HepG2 (cell line): Measurements from ENCODE around the gene LIME1. TPM values are rescaled to one million over a fixed set of nuclear protein-coding genes. Genes with fewer than 3 reads are reported as not detected.
A peak's percentile ranks its signal among the peaks of the same experiment; 100 is the strongest.

Experiments used
- AKAP8 ChIP-seq: sonication (generic); formaldehyde crosslinking; IDR thresholded peaks from 2 replicates; pipeline ENCODE4 v1.5.1; 2020; ENCODE audit warnings: mild to moderate bottlenecking, missing genetic modification reagents
- CREM ChIP-seq, 2 experiments: sonication (generic) in 1 of 2; formaldehyde crosslinking in 1 of 2; IDR thresholded peaks; 2 replicates each; pipeline versions ENCODE4 v1.4.0 to v1.6.1; 2016 to 2020; ENCODE audit warnings: antibody characterized with exemption in 1 of 2, mild to moderate bottlenecking in 1 of 2, missing genetic modification reagents in 1 of 2
- GRHL1 ChIP-seq: sonication (generic); formaldehyde crosslinking; conservative IDR thresholded peaks from 2 replicates; pipeline ENCODE4 v1.8.0; 2022; ENCODE audit warnings: missing genetic modification reagents
- KAT7 ChIP-seq: IDR thresholded peaks from 2 replicates; pipeline ENCODE4 v1.6.1; 2018; ENCODE audit warnings: borderline replicate concordance, missing compliant biosample characterization
- NCOA5 ChIP-seq: sonication (generic); formaldehyde crosslinking; IDR thresholded peaks from 2 replicates; pipeline ENCODE4 v1.4.0; 2020; ENCODE audit warnings: missing genetic modification reagents
- PLSCR1 ChIP-seq: sonication (generic); formaldehyde crosslinking; IDR thresholded peaks from 2 replicates; pipeline ENCODE4 v1.5.0; 2020; ENCODE audit warnings: missing genetic modification reagents, mild to moderate bottlenecking, borderline replicate concordance
- SIX1 ChIP-seq: sonication (generic); formaldehyde crosslinking; IDR thresholded peaks from 2 replicates; pipeline ENCODE4 v1.4.0; 2020; ENCODE audit warnings: missing genetic modification reagents, borderline replicate concordance
- SKIL ChIP-seq: sonication (generic); formaldehyde crosslinking; IDR thresholded peaks from 2 replicates; pipeline ENCODE4 v1.8.0; 2022; ENCODE audit warnings: missing genetic modification reagents, mild to moderate bottlenecking, moderate library complexity, borderline replicate concordance
- TOE1 ChIP-seq: sonication (generic); formaldehyde crosslinking; IDR thresholded peaks from 2 replicates; pipeline ENCODE4 v1.4.0; 2020; ENCODE audit warnings: mild to moderate bottlenecking, missing genetic modification reagents
- TRIM22 ChIP-seq: fragments of 450-650 bp; IDR thresholded peaks from 2 replicates; pipeline ENCODE4 v1.6.1; 2017
- XBP1 ChIP-seq: sonication (generic); formaldehyde crosslinking; IDR thresholded peaks from 2 replicates; pipeline ENCODE4 v1.5.0; 2020; ENCODE audit warnings: missing genetic modification reagents
- ZNF136 ChIP-seq: sonication (generic); formaldehyde crosslinking; IDR thresholded peaks from 2 replicates; pipeline ENCODE4 v1.8.1; 2022; ENCODE audit warnings: low read depth, mild to moderate bottlenecking, moderate library complexity, missing genetic modification reagents
- ZNF317 ChIP-seq: sonication (generic); formaldehyde crosslinking; IDR thresholded peaks from 2 replicates; pipeline ENCODE4 v1.5.0; 2020; ENCODE audit warnings: mild to moderate bottlenecking, missing genetic modification reagents
- ZNF34 ChIP-seq: sonication (generic); formaldehyde crosslinking; IDR thresholded peaks from 2 replicates; pipeline ENCODE4 v1.4.0; 2020; ENCODE audit warnings: mild to moderate bottlenecking, missing genetic modification reagents, borderline replicate concordance
- ZNF530 ChIP-seq: sonication (generic); formaldehyde crosslinking; IDR thresholded peaks from 2 replicates; pipeline ENCODE4 v1.5.0; 2020; ENCODE audit warnings: low read depth, mild to moderate bottlenecking, missing genetic modification reagents
- ZNF563 ChIP-seq: sonication (generic); formaldehyde crosslinking; IDR thresholded peaks from 2 replicates; pipeline ENCODE4 v1.8.0; 2022; ENCODE audit warnings: mild to moderate bottlenecking, moderate library complexity, missing genetic modification reagents
- ZNF598 ChIP-seq: sonication (generic); formaldehyde crosslinking; IDR thresholded peaks from 2 replicates; pipeline ENCODE4 v1.5.1; 2020; ENCODE audit warnings: mild to moderate bottlenecking, missing genetic modification reagents, borderline replicate concordance
- ZNF816 ChIP-seq: sonication (generic); formaldehyde crosslinking; IDR thresholded peaks from 2 replicates; pipeline ENCODE4 v1.8.0; 2022; ENCODE audit warnings: missing genetic modification reagents, mild to moderate bottlenecking, borderline replicate concordance
- polyA plus RNA-seq, 8 experiments: library from polyadenylated mRNA; depleted of rRNA in 3 of 8; stranded (reverse) in 7 of 8; unstranded in 1 of 8; fragments of >200 nt; fragmentation: Illumina TruSeq in 4 of 8; extraction: Trizol in 4 of 8; gene quantifications; 2 replicates each; pipeline versions ENCODE4 v1.2.1 to v1.2.3, GENCODE V29; 2011 to 2016; ENCODE audit warnings: low read depth in 4 of 8, missing spikeins in 1 of 8, mixed read lengths in 1 of 8; ENCODE audit not compliant: insufficient read depth in 1 of 8
- total RNA-seq, 5 experiments: library from RNA; depleted of rRNA; stranded (reverse); fragments of >200 nt; fragmentation: Illumina TruSeq; extraction: Trizol; gene quantifications; 2 replicates each; pipeline ENCODE4 v1.2.3, GENCODE V29; 2016; ENCODE audit warnings: low read depth in 1 of 5
- TF ChIP-seq, protein P1 (sequence below): sonication (generic); formaldehyde crosslinking; IDR thresholded peaks from 2 replicates; pipeline ENCODE4 v1.8.1; 2023; ENCODE audit warnings: mild to moderate bottlenecking, inconsistent platforms, moderate library complexity, missing genetic modification reagents, borderline replicate concordance
- TF ChIP-seq, protein P2 (sequence below): sonication (generic); formaldehyde crosslinking; IDR thresholded peaks from 2 replicates; pipeline ENCODE4 v1.4.0; 2020; ENCODE audit warnings: low read depth, mild to moderate bottlenecking, missing genetic modification reagents

Gene LIME1
- total and polyA plus RNA-seq, 2 of the 13 experiments (the other 11 are each of a cell fraction or from before 2014, with no cell fraction given): 13.0 to 61.5 TPM

DNA sequence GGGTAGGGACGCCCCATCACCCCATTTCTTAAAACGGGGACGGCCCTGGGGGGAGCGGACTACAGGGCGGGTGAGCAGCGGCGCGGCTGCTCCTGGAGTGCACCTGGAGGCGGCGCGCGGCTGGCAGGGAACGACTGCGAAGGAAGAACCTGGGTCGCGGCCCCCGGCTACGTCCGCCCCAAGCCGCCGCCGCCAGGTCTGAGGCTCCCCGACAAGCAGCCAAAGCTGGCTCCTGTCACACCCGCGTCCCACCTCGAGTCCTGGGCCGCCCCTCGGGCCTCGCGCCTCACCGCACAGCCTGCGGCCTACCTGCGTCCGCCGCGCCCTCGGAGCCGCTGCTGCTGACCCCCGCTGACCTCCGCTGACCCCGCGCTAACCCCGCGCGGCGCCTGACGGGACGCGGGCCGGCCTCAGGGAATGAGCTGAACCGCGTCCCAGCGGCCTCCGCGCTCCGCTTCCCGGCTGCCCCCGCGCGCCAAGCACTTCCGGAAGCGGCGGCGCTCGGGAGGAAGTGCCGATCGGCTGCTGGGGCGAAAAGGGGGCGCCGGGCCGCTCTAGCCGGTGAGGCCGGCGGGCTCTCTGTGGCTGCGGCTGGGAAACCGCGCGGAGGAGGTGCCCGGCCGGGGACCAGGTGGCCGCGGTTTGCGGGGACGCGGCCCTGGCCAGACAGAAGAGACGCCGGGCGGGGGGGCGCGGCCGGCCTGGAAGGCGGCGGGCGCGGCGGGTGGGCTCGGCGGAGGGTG lies 28.7 kb upstream of the LIME1 start, which contains the start of the genes ARFRP1 and ZGPAT (continued):
- TF ChIP-seq CREM (IDR thresholded peaks at IDR 0.05) (no peak; the same call in 1 of the 2 replicates), CREM (CRISPR knock-in tag; IDR thresholded peaks at IDR 0.05) (no peak), XBP1 (CRISPR knock-in tag) (peak; percentile 24; the same call in 1 of the 2 replicates), TRIM22 (no peak), PLSCR1 (CRISPR knock-in tag) (no peak), ZNF598 (CRISPR knock-in tag) (no peak), ZNF136 (peak; percentile 81; the same call in 1 of the 2 replicates), SIX1 (no peak; the same call in 1 of the 2 replicates), AKAP8 (CRISPR knock-in tag) (no peak; the same call in 1 of the 2 replicates), ZNF816 (CRISPR knock-in tag) (peak; percentile 91), NCOA5 (CRISPR knock-in tag) (no peak), TOE1 (CRISPR knock-in tag) (peak; percentile 95), ZNF317 (CRISPR knock-in tag) (no peak; the same call in 1 of the 2 replicates), KAT7 (CRISPR knock-in tag) (peak; percentile 98), ZNF530 (CRISPR knock-in tag) (0 out of 2 replicates have a peak, but pooled peaks have one; percentile 87), ZNF34 (peak; percentile 37; the same call in 1 of the 2 replicates), GRHL1 (CRISPR knock-in tag) (no peak), SKIL (CRISPR knock-in tag) (peak; percentile 80), ZNF563 (CRISPR knock-in tag) (peak; percentile 99)
- TF ChIP-seq, protein P1, sequence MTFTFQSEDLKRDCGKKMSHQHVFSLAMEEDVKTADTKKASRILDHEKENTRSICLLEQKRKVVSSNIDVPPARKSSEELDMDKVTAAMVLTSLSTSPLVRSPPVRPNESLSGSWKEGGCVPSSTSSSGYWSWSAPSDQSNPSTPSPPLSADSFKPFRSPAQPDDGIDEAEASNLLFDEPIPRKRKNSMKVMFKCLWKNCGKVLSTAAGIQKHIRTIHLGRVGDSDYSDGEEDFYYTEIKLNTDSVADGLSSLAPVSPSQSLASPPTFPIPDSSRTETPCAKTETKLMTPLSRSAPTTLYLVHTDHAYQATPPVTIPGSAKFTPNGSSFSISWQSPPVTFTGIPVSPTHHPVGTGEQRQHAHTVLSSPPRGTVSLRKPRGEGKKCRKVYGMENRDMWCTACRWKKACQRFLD (CRISPR knock-in tag): peak; percentile 99
- TF ChIP-seq, protein P2, sequence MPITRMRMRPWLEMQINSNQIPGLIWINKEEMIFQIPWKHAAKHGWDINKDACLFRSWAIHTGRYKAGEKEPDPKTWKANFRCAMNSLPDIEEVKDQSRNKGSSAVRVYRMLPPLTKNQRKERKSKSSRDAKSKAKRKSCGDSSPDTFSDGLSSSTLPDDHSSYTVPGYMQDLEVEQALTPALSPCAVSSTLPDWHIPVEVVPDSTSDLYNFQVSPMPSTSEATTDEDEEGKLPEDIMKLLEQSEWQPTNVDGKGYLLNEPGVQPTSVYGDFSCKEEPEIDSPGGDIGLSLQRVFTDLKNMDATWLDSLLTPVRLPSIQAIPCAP (CRISPR knock-in tag): peak; percentile 42; the same call in 1 of the 2 replicates
